HG02588 (cell line): Measurements from ENCODE around the gene ROBO3.

Experiments used
- ATAC-seq: cut with Tn5 transposase; IDR thresholded peaks from one replicate; pipeline ENCODE4 v1.9.1; 2021; ENCODE audit warnings: mild to moderate bottlenecking, moderate library complexity; ENCODE audit not compliant: unreplicated experiment

Gene ROBO3

DNA sequence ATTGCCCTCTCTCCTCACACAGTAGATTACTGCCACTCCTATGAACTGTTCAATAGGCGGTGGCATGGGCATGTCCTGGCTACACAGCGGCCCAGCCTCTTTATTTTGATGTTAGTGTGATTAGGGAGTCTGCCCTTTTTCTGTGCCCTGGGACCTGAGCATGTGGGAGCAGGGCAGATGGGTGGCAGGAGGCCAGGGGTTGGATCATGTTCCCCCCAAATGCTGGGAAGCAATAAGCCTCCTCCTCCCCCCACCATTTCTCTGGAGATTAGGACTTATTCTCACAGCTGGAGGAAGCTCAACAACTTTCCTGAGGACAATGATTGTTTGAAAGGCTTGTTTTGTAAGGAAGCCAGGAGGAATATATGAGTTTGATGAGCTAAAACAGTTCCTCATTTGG lies 54.7 kb downstream of the ROBO3 start:
- ATAC-seq: no peak

DNA sequence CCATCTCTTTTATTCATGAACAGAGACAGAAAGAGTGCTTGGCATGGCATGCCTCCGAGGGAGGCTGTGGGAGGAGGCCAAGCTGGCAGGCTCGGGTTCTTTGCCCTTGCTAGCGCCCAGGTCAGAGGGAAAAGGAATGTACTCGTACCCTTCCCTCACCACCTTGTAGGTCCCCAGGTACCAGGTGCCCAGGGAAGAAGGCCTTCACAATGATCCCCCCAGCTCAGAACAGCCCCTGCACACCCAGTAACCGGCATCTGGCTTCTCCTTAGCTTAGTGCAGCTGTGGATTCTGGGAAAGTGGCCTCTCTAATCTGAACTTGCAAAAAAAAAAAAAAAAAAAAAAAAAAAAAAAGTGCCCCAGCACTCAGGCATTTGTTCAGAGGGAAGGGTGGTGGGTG lies 55.1 kb downstream of the ROBO3 start:
- no peak for ATAC-seq

GRCh38 chr11:124920870-124921609 lies 55.8 kb downstream of the ROBO3 start:
- ATAC-seq: peak; percentile 74

GRCh38 chr11:124922831-124923230 lies 57.6 kb downstream of the ROBO3 start:
- no peak for ATAC-seq

- ATAC-seq: no peak
Measured at GRCh38 chr11:124923296-124923695, 58.1 kb downstream of the ROBO3 start.

DNA sequence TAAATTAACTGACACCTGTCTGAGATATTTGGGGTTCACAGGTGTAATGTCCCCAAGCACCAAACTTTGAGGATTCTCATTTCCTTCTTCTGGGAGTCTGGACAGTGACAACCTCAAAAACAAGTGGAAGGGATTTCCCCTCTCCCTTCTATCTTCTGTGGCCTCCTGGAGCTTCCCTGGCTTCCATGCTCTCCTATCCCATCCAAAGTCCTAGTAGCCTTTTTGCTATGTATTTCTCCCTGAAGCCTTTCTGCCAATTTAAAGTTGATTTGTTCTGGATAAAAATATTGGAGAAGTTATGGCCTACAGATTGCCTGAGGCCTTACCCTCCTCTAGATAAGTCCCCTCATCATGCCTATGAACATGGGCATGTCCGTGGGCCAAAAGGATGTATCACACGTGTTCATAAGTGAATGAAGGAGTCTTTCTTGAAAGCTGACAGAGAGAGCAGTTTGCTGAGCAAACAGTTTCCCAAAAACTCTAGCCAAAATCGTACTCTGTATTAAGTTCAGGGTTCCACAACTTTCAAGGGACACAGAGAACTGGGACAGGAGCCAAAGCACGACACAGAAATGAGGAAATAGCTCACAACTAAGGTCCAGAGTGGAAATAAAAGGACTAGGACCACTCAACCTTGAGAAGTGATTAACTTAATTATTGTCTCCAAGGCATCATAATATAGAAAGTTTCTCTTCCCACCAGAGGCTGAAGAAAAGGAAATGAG lies 63.9 kb downstream of the ROBO3 start:
- no peak for ATAC-seq

DNA sequence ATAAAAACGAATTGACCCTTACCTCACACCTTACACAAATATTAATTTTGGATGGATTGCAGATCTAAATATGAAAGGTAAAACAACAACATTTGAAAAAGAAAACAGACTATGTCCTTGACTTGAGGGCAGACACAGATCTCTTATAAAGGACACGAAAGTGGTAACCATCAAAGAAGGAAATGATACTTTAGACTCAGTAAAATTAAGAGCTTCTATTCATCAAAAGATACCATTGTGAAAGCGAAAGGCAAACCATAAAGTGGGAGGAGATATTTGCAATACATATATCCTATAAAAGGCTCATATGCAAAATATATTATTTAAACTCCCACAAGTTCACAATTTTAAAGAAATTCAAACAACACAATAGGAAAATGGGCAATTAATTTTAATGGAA lies 65.6 kb downstream of the ROBO3 start:
- ATAC-seq: no peak
